Cardiac fibroblast (primary cell): ENCODE measurements around the gene ITPR2.
A peak's percentile ranks its signal among the peaks of the same experiment; 100 is the strongest.
"Not testable (repeated sequence)": the region's sequence is repeated elsewhere in the genome, so short reads cannot be mapped to it uniquely, and the experiment has no call there.

Experiments
- DNase-seq, 2 donors: peaks; one replicate each; pipeline versions ENCODE4 v3.0.0 to v3.0.0-alpha.2; 2010; ENCODE audit warnings: low read depth in 2 of 2
- H3K4me3 ChIP-seq, 2 donors: replicated peaks in 1 of 2; 1 replicate in 1 of 2; 2 replicates in 1 of 2; pipeline ENCODE4 v1.5.1; 2011; ENCODE audit warnings: low read depth in 2 of 2, low read length in 2 of 2, mild to moderate bottlenecking in 2 of 2, moderate library complexity in 1 of 2
- TF ChIP-seq, protein P1 (sequence below): IDR thresholded peaks from one replicate; pipeline ENCODE4 v1.5.1; 2011; ENCODE audit warnings: low read depth, mild to moderate bottlenecking, low read length, inconsistent platforms

Gene ITPR2

DNA sequence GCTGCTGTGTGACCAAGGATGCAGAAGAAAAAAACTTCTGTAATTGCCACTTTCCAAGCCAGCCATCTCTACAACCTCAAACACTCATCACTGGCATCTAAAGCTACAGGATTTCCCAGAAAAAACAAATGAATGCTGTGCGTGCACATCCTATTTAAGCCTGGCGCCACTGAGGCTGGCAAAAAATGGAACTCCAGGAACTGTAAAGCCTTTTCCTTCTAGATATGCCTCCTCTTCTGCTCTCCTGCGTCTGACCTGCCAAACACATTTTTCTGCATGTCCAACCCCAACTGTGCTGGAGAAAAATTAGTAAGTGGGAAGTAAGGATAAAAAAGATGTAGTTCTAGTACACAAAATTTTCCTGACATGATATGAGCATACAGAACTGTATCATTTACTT lies 184.9 kb downstream of the ITPR2 start:
- TF ChIP-seq, protein P1, sequence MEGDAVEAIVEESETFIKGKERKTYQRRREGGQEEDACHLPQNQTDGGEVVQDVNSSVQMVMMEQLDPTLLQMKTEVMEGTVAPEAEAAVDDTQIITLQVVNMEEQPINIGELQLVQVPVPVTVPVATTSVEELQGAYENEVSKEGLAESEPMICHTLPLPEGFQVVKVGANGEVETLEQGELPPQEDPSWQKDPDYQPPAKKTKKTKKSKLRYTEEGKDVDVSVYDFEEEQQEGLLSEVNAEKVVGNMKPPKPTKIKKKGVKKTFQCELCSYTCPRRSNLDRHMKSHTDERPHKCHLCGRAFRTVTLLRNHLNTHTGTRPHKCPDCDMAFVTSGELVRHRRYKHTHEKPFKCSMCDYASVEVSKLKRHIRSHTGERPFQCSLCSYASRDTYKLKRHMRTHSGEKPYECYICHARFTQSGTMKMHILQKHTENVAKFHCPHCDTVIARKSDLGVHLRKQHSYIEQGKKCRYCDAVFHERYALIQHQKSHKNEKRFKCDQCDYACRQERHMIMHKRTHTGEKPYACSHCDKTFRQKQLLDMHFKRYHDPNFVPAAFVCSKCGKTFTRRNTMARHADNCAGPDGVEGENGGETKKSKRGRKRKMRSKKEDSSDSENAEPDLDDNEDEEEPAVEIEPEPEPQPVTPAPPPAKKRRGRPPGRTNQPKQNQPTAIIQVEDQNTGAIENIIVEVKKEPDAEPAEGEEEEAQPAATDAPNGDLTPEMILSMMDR, result no peak
- H3K4me3 ChIP-seq, result no peak overlapping the region
- no peak for DNase-seq

DNA sequence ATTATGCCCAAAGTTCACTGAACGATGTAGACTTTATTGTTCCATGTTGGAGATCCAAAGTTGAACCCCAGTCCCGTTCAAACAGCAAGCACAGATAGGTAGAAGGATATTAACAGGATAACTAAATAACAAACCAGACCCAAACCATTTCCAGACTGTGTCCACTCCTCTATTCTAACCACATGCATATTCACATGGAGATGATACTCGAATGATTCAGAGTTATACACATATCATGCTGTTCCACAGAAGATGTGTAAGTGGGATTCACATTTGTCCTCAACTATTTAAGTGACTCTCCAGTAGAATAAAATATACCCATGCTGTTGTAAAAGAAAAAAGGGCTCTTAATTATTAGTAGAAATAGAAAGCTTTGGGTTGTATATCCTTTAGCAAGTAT lies 185.9 kb downstream of the ITPR2 start:
- no peak for DNase-seq
- H3K4me3 ChIP-seq, result no peak overlapping the region

DNA sequence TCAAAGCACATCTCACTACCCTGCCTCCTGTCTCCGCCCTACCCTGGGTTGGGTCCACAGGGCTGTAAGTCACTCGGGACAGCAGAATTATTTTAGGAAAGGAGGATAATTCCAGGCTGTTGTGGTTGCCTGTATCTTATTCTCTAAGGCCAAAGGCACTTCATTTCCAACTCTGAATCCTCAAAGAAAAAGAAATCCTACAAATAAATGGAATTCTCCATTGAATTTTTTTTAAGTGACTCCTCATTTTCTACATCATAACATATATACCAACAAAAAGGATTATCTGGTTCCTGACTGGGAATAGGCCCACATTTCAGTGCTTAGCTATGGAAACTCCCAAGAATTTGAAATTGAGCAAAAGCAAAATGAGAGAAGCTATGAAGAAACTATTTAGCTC lies 186.4 kb downstream of the ITPR2 start:
- no peak for DNase-seq
- TF ChIP-seq, protein P1, result no peak
- no peak overlapping the region for H3K4me3 ChIP-seq

More for the DNA sequence above, 185.9 kb downstream of the ITPR2 start:
- TF ChIP-seq, protein P1, result no peak

DNA sequence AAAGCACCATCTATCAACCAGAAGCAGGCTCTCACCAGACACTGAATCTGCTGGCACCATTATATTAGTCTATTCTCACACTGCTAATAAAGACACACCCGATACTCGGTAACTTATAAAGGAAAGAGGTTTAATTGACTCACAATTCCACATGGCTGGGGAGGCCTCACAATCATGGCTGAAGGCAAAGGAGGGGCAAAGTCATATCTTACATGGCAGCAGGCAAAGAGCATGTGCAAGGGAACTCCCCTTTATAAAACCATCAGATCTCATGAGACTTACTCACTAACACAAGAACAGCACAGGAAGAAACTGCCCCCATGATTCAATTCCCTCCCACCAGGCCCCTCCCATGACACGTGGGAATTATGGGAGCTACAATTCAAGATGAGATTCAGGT lies 188.6 kb downstream of the ITPR2 start:
- DNase-seq, H3K4me3 ChIP-seq: not testable (repeated sequence)

DNA sequence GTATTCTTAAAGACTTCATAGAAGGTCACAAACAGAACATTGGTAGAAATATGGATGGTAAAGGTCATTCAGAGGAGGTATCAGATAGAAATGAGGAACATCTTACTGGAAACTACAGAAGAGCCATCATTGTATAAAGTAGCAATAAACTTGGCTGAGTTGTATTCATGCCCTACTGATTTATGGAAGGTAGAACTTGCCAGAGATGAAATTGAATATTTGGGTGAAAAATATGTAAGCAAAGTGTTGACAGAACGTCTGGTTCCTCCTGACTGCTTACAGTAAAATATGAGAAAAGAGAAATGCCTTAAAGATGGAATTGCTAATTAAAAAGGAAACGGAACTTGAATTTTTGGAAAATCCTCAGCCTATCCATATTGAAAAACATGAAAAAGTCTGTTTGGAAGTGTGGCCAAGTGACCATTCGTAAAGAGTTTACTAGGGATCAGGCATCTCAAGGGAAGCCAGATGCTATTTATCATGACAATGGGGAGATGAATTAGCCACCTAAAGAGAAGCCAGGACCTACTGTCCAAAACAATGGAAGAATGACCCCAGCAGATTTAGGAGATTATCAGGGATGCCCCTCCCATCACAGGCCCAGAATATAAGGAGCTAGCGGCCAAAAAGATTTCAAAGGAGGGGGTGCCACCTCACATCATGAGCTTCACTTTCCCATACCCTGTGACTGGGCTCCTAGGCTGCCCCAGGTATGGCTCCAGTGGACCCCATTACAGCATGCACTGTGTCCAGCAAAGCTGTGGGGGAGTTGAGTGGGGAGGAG lies 189.3 kb downstream of the ITPR2 start:
- TF ChIP-seq, protein P1, result no peak
- no peak overlapping the region for H3K4me3 ChIP-seq
- DNase-seq, result no peak

DNA sequence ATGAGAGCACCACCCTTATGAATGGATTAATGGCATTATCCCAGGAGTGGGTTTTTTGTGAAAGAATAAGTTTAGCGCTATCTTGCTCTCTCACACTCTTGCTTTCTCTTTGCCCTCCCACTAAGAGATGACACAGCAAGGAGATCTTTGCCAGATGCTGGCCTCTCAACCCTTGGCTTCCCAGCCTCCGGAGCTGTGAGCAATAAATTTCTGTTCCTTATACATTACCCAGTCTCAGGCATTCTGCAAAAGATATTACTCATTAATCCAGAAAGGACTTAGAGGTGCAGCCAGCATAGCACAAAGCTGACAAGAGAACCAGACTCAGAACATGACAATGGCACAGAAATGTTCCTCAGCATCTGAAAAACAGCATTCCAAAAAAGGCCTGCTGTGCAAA lies 190.6 kb downstream of the ITPR2 start:
- no peak overlapping the region for H3K4me3 ChIP-seq
- DNase-seq, result no peak
- TF ChIP-seq, protein P1, result no peak

DNA sequence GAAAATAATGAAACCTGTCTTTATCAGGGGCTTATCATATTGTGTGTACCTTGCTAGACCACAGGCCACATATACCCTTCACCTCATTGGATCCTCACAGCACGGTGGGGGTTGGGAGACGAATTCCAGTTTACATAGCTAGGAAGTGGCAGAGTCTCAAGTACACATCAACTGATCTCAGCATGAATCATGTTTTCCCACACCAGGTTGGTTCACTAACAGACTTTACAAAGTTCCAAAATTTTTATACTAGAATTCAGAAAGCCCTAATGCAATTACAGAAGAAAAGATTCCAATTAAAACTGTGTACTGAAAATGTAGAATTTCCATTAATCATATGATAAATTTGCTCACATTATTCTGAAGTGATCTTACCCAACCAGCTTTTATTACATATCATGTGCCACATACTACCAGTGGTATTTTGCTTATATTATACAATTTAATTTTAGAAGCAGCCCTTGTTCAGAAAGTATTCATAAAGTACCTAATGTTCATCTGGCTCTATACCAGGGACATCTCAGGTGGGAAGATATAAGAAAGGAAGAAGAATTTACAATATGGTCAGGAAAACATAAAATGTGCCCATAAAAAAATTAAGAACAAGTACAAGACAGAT lies 196.2 kb downstream of the ITPR2 start:
- TF ChIP-seq, protein P1, result no peak
- no peak overlapping the region for H3K4me3 ChIP-seq
- DNase-seq, result peak; percentile 57 to 80
